ENCODE data around the gene CARD11.

DNA sequence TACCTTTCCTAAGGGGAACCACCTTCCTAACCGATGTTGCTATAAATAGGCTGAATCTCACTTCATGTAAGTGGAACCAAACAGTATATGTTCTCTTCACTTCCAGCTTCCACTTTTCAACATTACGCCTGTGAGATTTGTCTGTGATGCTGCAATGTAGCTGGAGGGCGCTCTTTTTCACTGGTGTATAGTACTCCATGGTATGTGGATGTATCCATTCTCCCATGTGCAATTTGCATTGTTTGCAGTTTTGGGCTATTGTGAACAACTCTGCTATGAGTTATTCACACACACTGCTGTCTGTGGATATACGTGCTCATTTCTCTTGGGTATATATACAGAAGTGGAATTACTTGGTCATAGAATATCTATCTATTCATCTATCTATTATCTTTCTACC is 123.6 kb downstream of the CARD11 start:
- TF ChIP-seq, protein P1, sequence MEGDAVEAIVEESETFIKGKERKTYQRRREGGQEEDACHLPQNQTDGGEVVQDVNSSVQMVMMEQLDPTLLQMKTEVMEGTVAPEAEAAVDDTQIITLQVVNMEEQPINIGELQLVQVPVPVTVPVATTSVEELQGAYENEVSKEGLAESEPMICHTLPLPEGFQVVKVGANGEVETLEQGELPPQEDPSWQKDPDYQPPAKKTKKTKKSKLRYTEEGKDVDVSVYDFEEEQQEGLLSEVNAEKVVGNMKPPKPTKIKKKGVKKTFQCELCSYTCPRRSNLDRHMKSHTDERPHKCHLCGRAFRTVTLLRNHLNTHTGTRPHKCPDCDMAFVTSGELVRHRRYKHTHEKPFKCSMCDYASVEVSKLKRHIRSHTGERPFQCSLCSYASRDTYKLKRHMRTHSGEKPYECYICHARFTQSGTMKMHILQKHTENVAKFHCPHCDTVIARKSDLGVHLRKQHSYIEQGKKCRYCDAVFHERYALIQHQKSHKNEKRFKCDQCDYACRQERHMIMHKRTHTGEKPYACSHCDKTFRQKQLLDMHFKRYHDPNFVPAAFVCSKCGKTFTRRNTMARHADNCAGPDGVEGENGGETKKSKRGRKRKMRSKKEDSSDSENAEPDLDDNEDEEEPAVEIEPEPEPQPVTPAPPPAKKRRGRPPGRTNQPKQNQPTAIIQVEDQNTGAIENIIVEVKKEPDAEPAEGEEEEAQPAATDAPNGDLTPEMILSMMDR (IDR thresholded peaks at IDR 0.05), result no peak
- TF ChIP-seq POLR2A (IDR thresholded peaks at IDR 0.05) (no peak), EP300 (IDR thresholded peaks at IDR 0.05; ENCODE audit: low read depth) (no peak)
